Breast epithelium (tissue), 4 donors: ENCODE results near the gene MYH7. TPM values are rescaled to one million over a fixed set of nuclear protein-coding genes. Genes with fewer than 3 reads are reported as not detected.

ENCODE experiments used
- DNase-seq, 2 donors: peaks; one replicate each; pipeline ENCODE4 v3.0.0-alpha.2; 2019; ENCODE audit warnings: low spot score in 2 of 2
- H3K27ac ChIP-seq, 2 donors: fragments of 200-600 bp; sonication (generic) in 1 of 2; one replicate each; pipeline ENCODE4 v1.5.1; 2016 to 2019; ENCODE audit warnings: mild to moderate bottlenecking in 1 of 2
- H3K27me3 ChIP-seq, 2 donors: fragments of 200-600 bp; sonication (generic) in 1 of 2; one replicate each; pipeline versions ENCODE4 v1.5.1 to v1.6.0; 2017 to 2019; ENCODE audit warnings: control low read depth in 1 of 2, mild to moderate bottlenecking in 1 of 2
- H3K36me3 ChIP-seq: fragments of 200-600 bp; one replicate; pipeline ENCODE4 v1.5.1; 2019
- H3K4me1 ChIP-seq, 2 donors: fragments of 200-600 bp; sonication (generic); one replicate each; pipeline ENCODE4 v1.5.1; 2016 to 2019; ENCODE audit warnings: control low read depth in 1 of 2
- H3K4me3 ChIP-seq, 3 donors: fragments of 200-600 bp; sonication (generic); 1 replicate in 2 of 3; 2 replicates in 1 of 3; pipeline ENCODE4 v1.5.1; 2016 to 2019; ENCODE audit warnings: mild to moderate bottlenecking in 3 of 3, moderate library complexity in 2 of 3
- H3K9me3 ChIP-seq, 2 donors: fragments of 200-600 bp; sonication (generic) in 1 of 2; one replicate each; pipeline ENCODE4 v1.5.1; 2016 to 2019; ENCODE audit warnings: control low read depth in 1 of 2
- CTCF ChIP-seq, 3 donors: fragments of 450-650 bp; IDR thresholded peaks; one replicate each; pipeline ENCODE4 v1.5.1; 2016 to 2017; ENCODE audit warnings: antibody characterized with exemption in 3 of 3, mild to moderate bottlenecking in 3 of 3, moderate library complexity in 3 of 3
- POLR2A ChIP-seq: fragments of 450-650 bp; IDR thresholded peaks from one replicate; pipeline ENCODE4 v1.6.1; 2016; ENCODE audit warnings: antibody characterized with exemption, mild to moderate bottlenecking, moderate library complexity
- POLR2AphosphoS5 ChIP-seq, 3 donors: sonication (generic); formaldehyde crosslinking; IDR thresholded peaks; one replicate each; pipeline ENCODE4 v1.6.1; 2017; ENCODE audit warnings: antibody characterized with exemption in 3 of 3
- intact Hi-C: fragments of 100-400 bp; cut with DNase I; formaldehyde crosslinking; loops from one replicate; pipeline ENCODE4 v1.15.1; 2023; ENCODE audit warnings: low total_unique reads
- total RNA-seq, 3 donors: library from RNA; depleted of rRNA; stranded (reverse); fragments of >200 nt; gene quantifications; one replicate each; pipeline ENCODE4 v1.1.0, GENCODE V29; 2016

Gene MYH7
- total RNA-seq, 3 donors from 2014 or later = not detected

GRCh38 chr14:23414254-23414653 lies 21.2 kb downstream of the MYH7 start:
- H3K9me3 ChIP-seq = no peaks in the 10 kb centered on the region
- no peak for DNase-seq
- H3K27ac ChIP-seq = no peak overlapping the region
- no peaks in the 10 kb centered on the region for H3K36me3 ChIP-seq
- peaks cover 0 to 4% of the 10 kb centered on the region in 2 donors for H3K27me3 ChIP-seq
- no peak overlapping the region for H3K4me3 ChIP-seq
- H3K4me1 ChIP-seq = no peaks in the 10 kb centered on the region
- intact Hi-C loops = no loop called here
- no peak for TF ChIP-seq POLR2A
- no peak for TF ChIP-seq POLR2AphosphoS5 (IDR thresholded peaks at IDR 0.05)
- TF ChIP-seq CTCF (IDR thresholded peaks at IDR 0.05) = no peak

GRCh38 chr14:23413681-23414080 lies 21.8 kb downstream of the MYH7 start:
- Histone ChIP-seq H3K4me3 (no peak overlapping the region), H3K27me3 (peaks cover 0 to 4% of the 10 kb centered on the region in 2 donors), H3K27ac (no peak overlapping the region), H3K36me3 (no peaks in the 10 kb centered on the region), H3K9me3 (no peaks in the 10 kb centered on the region), H3K4me1 (no peaks in the 10 kb centered on the region)
- intact Hi-C loops = no loop called here
- DNase-seq = no peak
- TF ChIP-seq CTCF (IDR thresholded peaks at IDR 0.05) (no peak), POLR2AphosphoS5 (IDR thresholded peaks at IDR 0.05) (no peak), POLR2A (no peak)

- peaks cover 0 to 10% of the 10 kb centered on the region in 2 donors for H3K27me3 ChIP-seq
- no peak for DNase-seq
- no peaks in the 10 kb centered on the region for H3K36me3 ChIP-seq
- no peaks in the 10 kb centered on the region for H3K9me3 ChIP-seq
- no peaks in the 10 kb centered on the region for H3K4me1 ChIP-seq
- no peak for TF ChIP-seq POLR2AphosphoS5 (IDR thresholded peaks at IDR 0.05)
- TF ChIP-seq POLR2A = no peak
- TF ChIP-seq CTCF (IDR thresholded peaks at IDR 0.05) = no peak
- H3K4me3 ChIP-seq = no peak overlapping the region
- intact Hi-C loops = no loop called here
- H3K27ac ChIP-seq = no peak overlapping the region
These were observed 23.6 kb downstream of the MYH7 start for GRCh38 chr14:23411563-23412525.

GRCh38 chr14:23409966-23410635 lies 25.4 kb downstream of the MYH7 start:
- Histone ChIP-seq H3K4me3 (no peak overlapping the region), H3K9me3 (no peaks in the 10 kb centered on the region), H3K4me1 (no peaks in the 10 kb centered on the region), H3K27ac (no peak overlapping the region), H3K27me3 (peaks cover 0 to 28% of the 10 kb centered on the region in 2 donors), H3K36me3 (no peaks in the 10 kb centered on the region)
- TF ChIP-seq CTCF (IDR thresholded peaks at IDR 0.05) (no peak), POLR2A (no peak), POLR2AphosphoS5 (IDR thresholded peaks at IDR 0.05) (no peak)
- no peak for DNase-seq
- intact Hi-C loops = no loop called here

GRCh38 chr14:23409475-23409874 lies 26.0 kb downstream of the MYH7 start:
- Histone ChIP-seq H3K27ac (no peak overlapping the region), H3K4me3 (no peak overlapping the region), H3K27me3 (peaks cover 0 to 34% of the 10 kb centered on the region in 2 donors), H3K36me3 (no peaks in the 10 kb centered on the region), H3K4me1 (no peaks in the 10 kb centered on the region), H3K9me3 (no peaks in the 10 kb centered on the region)
- DNase-seq = no peak
- intact Hi-C loops = no loop called here
- no peak for TF ChIP-seq CTCF (IDR thresholded peaks at IDR 0.05)
- no peak for TF ChIP-seq POLR2A
- TF ChIP-seq POLR2AphosphoS5 (IDR thresholded peaks at IDR 0.05) = no peak
